ENCODE data around the gene CCDC85B. TPM values are rescaled to one million over a fixed set of nuclear protein-coding genes. Genes with fewer than 3 reads are reported as not detected.

CCDC85B gene
- total RNA-seq, 2 experiments from 2014 or later = 78.5 to 81.3 TPM

DNA sequence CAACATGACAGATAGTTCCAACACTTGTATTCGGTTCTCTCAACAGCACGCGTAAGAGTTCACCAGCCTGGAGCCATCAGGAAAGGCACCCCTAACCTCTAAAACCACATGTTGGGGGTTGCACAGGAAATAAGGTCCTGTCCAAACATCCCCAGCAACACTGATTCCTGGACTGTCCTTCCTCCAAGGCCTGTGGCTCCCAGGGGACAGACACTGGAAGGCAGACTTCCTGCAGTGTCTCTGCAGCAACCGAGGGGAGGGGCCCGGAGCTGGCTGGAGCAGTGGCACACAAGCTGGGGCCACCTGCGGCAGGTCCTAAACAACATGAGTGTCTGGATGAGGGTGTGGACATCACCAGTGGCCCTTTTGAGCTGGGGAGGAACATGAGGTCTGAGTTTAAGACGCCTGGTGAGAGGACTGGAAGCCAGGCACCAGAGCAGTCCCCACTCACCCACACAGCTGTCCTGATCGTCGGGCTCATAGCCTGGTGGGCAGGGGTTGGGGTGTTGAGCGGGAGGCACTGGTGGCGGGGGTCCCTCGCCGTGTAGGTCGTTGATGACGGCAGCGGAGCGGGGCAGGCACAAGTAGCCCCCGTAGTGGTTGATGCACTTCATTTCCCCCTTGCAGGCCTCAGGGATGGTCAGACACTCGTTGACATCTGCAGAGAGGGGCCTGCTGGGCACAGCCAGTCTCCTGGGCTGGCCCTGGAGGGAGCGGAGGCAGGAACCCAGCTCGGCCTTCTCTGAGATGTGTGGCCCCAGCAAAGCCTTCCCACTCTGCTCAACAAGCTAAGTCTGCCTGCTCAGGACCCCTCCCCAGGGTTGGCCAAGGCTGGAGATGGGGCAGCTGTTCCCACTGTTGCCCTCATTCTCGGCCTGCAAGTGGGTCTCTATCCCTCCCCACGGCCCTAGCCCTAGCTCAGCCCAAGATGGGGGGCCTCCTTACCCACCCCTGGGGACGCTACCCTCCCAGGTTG, 19.5 kb upstream of the CCDC85B start:
- Mint-ChIP-seq H3K27me3 (no peaks in the 10 kb centered on the region), H3K4me1 (peaks cover 21% of the 10 kb centered on the region), H3K36me3 (peaks cover 8% of the 10 kb centered on the region), H3K4me3 (no peak overlapping the region), H3K9me3 (no peaks in the 10 kb centered on the region), H3K27ac (no peak overlapping the region)
- no peak for DNase-seq

DNA sequence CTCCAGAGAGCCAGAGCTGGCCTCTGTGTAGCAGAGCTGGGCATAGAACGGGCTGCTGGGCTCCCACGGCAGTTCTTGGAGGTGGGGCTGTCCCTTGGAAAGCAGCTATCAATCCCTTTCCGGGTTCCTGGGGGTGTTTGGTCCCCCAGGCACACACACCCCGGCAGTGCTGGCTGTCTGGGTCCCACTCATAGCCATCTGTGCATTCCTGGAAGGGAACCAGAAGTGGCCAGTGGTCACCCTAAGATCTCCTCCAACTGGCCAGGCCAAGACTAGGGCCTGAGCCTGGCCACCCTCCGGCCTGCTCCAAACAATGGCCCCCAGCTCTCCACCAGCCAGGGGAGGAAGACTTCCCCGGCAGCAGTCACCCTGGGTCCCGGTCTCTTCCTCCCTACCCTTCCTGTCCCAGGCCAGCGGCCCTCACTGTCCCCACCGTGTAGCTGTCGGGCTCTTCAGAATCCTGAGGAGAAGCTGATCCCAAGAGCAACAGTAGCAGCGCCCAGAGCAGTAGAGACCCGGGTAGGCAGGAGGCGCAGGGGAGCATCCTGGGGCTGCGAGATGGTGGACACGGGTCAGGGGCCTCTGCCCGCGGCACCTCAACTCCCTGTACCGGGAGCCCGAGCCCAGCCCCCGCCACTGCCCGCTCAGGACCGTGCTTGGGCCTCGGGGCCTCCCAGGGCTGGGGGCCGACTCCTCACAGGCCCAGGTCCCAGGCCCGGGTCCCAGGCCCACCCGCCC, 18.5 kb upstream of the CCDC85B start:
- no peak overlapping the region for H3K27ac Mint-ChIP-seq
- H3K36me3 Mint-ChIP-seq = peaks cover 8% of the 10 kb centered on the region
- no peaks in the 10 kb centered on the region for H3K27me3 Mint-ChIP-seq
- peaks cover 23% of the 10 kb centered on the region for H3K4me1 Mint-ChIP-seq
- H3K9me3 Mint-ChIP-seq = no peaks in the 10 kb centered on the region
- no peak for DNase-seq
- H3K4me3 Mint-ChIP-seq = peak overlapping the region; percentile 45

DNA sequence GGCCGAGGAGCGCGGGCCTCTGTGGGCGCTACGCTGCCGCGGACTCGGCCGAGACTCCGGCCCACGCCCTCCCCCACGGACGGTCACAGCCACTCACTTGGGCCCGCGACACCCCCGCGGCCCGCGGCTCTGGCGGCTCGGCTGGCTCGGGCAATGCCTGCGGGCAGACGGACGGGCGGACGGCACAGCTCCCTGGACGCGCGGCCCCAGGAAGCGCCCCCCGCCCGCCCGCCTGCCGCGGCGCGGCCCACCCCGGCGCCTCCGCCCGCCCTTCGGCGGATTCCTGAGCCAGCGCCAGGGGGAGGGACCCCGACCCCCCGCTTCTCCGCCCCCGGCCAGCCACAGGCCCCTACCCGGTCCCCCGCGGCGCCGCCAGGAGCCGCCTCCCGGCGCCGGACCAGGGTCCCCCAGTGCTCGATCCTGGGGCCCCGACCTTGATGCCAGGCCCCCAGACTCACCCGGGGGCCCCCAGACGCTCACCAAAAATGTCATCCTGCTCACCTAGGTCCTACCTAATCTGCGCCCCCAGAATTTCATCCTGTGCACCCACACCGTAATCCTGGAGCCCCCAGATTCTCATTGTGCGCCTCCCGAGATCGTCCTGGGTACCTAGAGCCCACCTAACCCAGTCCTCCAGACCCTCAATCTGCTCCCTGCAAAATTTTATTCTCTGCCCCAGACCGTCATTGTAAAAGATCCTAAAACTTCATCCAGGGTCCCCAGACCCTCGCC, 17.7 kb upstream of the CCDC85B start, which contains the start of gene EFEMP2:
EFEMP2 (minus strand) TSS at position 215 of the 732 bp plus-strand sequence. CDS start 446 bp downstream, outside the sequence.
- peaks cover under 1% of the 10 kb centered on the region for H3K36me3 Mint-ChIP-seq
- H3K9me3 Mint-ChIP-seq = no peaks in the 10 kb centered on the region
- peaks cover 28% of the 10 kb centered on the region for H3K4me1 Mint-ChIP-seq
- H3K27me3 Mint-ChIP-seq = no peaks in the 10 kb centered on the region
- peak within 1 kb of the TSS; percentile 95 for H3K4me3 Mint-ChIP-seq
- peak within 1 kb of the TSS; percentile 85 for H3K27ac Mint-ChIP-seq
- no peak for DNase-seq

DNA sequence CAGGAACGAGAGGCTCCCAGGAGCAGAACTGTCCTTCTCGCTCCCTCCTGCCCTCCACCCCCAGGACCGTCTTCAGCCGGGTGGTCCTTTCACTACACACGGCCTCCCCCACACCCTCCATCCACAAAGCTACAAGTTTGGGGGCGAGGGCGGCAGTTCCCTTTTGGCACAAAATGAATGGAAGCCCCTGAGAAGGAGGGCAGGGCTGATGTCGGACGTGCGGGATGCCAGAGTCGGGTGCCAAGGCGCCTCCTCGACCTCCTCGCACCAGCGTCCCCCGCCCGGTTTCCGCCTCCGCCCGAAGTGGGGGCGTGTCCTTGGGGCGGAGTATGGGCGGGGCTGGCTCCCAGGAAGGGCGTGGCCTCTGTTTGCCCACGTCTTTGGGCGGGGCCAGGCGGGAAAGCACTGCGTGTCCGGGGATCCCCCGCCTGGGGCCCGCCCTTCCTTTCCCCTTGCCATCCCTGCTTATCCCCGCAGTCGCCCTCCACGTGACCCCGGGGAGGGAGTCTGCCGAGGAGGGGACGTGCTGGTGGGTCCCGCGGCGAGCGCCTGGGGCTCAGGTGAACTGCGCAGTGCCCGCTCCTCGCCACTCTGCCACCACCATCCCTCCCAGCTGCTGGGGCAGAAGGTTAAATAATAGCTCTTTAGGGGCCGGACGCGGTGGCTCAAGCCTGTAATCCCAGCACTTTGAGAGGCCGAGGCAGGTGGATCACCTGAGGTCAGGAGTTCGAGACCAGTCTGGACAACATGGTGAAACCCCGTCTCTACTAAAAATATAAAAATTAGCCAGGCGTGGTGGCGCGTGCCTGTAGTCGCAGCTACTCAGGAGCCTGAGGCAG, 16.9 kb upstream of the CCDC85B start:
- H3K9me3 Mint-ChIP-seq = no peaks in the 10 kb centered on the region
- H3K4me1 Mint-ChIP-seq = peaks cover 30% of the 10 kb centered on the region
- DNase-seq = peak; percentile 97
- H3K27ac Mint-ChIP-seq = peak overlapping the region; percentile 85
- peak overlapping the region; percentile 95 for H3K4me3 Mint-ChIP-seq
- H3K36me3 Mint-ChIP-seq = no peaks in the 10 kb centered on the region
- H3K27me3 Mint-ChIP-seq = no peaks in the 10 kb centered on the region

DNA sequence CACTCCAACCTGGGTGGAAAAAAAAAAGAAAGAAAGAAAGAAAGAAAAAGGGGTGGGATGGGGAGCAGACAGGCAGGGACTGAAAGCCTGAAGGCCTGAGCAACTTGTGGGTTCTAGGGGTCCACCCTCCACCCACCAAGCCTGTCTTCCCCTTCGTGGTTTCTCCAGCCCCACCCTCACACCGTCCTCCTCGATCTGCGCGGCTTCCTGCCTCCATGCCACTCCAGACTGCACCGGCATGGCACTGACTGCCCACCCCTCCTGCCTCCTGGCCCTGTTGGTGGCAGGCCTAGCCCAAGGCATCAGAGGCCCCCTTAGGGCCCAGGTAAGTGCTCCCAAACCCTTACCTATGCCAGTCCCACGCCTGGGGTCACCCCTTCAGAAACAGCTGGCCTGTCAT, 10.9 kb upstream of the CCDC85B start, which contains the start of gene CTSW:
CTSW (plus strand) TSS at position 221 of the 400 bp plus-strand sequence; CDS start at position 239, 18 bp downstream.
- Mint-ChIP-seq H3K36me3 (peaks cover 21% of the 10 kb centered on the region), H3K4me1 (peaks cover 53% of the 10 kb centered on the region), H3K27ac (peak within 1 kb of the TSS; percentile 86), H3K9me3 (no peaks in the 10 kb centered on the region), H3K4me3 (peak within 1 kb of the TSS; percentile 75), H3K27me3 (no peaks in the 10 kb centered on the region)
- DNase-seq = peak; percentile 47

DNA sequence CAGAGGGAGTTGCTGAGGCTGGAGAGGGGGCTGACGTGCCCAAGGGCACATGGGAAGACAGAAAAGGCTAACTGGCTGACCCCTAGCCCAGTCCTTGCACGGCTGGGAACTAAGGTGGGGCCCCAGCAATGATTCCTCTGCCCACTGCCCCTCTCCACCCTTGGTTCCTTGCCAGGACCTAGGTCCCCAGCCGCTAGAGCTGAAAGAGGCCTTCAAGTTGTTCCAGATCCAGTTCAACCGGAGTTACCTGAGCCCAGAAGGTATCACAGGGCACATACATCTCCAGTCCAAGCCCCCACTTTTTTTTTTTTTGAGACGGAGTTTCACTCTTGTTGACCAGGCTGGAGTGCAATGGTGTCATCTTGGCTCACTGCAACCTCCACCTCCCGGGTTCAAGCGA, 10.4 kb upstream of the CCDC85B start:
- H3K36me3 Mint-ChIP-seq = peaks cover 21% of the 10 kb centered on the region
- H3K9me3 Mint-ChIP-seq = no peaks in the 10 kb centered on the region
- no peak for DNase-seq
- H3K27me3 Mint-ChIP-seq = no peaks in the 10 kb centered on the region
- H3K4me3 Mint-ChIP-seq = peak overlapping the region; percentile 75
- H3K4me1 Mint-ChIP-seq = peaks cover 54% of the 10 kb centered on the region
- peak overlapping the region; percentile 86 for H3K27ac Mint-ChIP-seq

DNA sequence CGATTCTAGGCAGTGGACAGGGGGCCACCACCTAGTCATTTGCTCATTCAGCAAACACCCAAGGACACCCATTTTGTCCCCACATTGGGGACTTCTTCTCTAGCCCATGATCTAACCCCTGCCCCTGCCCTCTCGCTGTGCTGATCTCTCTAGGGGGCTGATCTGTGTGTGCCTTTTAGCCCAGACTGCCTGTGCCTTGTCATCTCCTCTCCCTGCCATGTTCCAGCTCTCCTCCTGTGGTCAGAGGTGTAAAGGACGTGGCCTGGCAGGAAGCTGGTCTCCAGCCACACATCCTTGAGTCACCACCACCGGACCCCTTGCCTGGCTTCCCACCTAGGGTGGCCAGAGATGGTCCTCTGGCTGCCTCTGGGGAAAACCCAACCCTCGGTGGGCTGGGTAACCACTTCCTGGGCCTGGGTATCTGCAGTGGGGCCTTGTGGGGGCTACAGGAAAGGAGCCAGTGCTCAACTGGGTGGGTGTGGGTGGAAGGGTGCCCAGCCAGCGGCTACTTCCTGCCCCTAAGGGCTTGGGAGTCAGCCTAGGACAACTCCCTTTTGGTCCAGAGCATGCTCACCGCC, 9.5 kb upstream of the CCDC85B start:
- Mint-ChIP-seq H3K4me3 (peak overlapping the region; percentile 75), H3K27me3 (no peaks in the 10 kb centered on the region)
- no peak for DNase-seq

DNA sequence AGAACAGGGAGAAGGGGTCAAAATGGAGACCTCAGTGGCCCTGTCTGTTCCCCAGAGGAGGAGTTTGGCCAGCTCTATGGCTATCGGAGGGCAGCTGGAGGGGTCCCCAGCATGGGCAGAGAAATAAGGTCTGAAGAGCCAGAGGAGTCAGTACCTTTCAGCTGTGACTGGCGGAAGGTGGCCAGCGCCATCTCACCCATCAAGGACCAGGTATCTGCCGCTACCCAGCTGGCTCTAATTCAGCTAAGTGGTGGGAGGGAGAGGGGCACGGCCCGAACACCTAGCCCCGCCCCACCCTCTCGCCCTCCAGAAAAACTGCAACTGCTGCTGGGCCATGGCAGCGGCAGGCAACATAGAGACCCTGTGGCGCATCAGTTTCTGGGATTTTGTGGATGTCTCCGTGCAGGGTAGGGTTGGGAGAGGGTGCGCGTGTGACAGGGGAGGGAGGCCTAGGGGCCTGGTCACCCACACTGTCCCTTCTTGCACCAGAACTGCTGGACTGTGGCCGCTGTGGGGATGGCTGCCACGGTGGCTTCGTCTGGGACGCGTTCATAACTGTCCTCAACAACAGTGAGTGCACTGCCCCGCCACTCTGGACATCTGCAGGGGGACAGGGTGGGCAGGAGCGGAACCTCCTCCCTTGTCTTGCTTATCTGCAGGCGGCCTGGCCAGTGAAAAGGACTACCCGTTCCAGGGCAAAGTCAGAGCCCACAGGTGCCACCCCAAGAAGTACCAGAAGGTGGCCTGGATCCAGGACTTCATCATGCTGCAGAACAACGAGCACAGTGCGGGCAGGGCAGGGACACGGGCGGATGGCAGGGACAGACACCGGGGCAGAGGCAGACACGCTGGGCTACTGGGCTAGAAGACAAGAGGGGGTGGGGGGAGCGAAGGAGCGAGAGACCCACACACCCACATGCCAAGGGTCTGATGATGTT, 8.1 kb upstream of the CCDC85B start:
- H3K4me3 Mint-ChIP-seq = no peak overlapping the region
- H3K9me3 Mint-ChIP-seq = no peaks in the 10 kb centered on the region
- H3K4me1 Mint-ChIP-seq = peaks cover 66% of the 10 kb centered on the region
- H3K27ac Mint-ChIP-seq = no peak overlapping the region
- H3K36me3 Mint-ChIP-seq = peaks cover 27% of the 10 kb centered on the region
- no peaks in the 10 kb centered on the region for H3K27me3 Mint-ChIP-seq
- DNase-seq = no peak

More for the DNA sequence above, 9.5 kb upstream of the CCDC85B start:
- H3K4me1 Mint-ChIP-seq = peaks cover 60% of the 10 kb centered on the region
- peak overlapping the region; percentile 86 for H3K27ac Mint-ChIP-seq
- H3K36me3 Mint-ChIP-seq = peaks cover 21% of the 10 kb centered on the region
- H3K9me3 Mint-ChIP-seq = no peaks in the 10 kb centered on the region

DNA sequence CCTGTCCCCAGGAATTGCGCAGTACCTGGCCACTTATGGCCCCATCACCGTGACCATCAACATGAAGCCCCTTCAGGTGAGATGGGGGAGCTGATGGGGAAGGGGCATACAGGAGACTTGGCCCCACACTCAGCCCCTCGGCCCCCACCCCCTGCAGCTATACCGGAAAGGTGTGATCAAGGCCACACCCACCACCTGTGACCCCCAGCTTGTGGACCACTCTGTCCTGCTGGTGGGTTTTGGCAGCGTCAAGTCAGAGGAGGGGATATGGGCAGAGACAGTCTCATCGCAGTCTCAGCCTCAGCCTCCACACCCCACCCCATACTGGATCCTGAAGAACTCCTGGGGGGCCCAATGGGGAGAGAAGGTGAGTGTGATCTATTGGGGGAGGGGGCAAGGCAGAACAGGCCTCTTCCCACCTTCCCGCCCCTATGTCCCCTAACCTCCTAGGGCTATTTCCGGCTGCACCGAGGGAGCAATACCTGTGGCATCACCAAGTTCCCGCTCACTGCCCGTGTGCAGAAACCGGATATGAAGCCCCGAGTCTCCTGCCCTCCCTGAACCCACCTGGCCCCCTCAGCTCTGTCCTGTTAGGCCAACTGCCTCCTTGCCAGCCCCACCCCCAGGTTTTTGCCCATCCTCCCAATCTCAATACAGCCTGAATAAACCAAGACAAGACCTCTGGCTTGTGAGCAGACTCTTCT, 7.3 kb upstream of the CCDC85B start:
- no peaks in the 10 kb centered on the region for H3K27me3 Mint-ChIP-seq
- peaks cover 30% of the 10 kb centered on the region for H3K36me3 Mint-ChIP-seq
- H3K4me1 Mint-ChIP-seq = peaks cover 65% of the 10 kb centered on the region
- H3K9me3 Mint-ChIP-seq = no peaks in the 10 kb centered on the region
- DNase-seq = no peak
- H3K27ac Mint-ChIP-seq = no peak overlapping the region
- H3K4me3 Mint-ChIP-seq = no peak overlapping the region

DNA sequence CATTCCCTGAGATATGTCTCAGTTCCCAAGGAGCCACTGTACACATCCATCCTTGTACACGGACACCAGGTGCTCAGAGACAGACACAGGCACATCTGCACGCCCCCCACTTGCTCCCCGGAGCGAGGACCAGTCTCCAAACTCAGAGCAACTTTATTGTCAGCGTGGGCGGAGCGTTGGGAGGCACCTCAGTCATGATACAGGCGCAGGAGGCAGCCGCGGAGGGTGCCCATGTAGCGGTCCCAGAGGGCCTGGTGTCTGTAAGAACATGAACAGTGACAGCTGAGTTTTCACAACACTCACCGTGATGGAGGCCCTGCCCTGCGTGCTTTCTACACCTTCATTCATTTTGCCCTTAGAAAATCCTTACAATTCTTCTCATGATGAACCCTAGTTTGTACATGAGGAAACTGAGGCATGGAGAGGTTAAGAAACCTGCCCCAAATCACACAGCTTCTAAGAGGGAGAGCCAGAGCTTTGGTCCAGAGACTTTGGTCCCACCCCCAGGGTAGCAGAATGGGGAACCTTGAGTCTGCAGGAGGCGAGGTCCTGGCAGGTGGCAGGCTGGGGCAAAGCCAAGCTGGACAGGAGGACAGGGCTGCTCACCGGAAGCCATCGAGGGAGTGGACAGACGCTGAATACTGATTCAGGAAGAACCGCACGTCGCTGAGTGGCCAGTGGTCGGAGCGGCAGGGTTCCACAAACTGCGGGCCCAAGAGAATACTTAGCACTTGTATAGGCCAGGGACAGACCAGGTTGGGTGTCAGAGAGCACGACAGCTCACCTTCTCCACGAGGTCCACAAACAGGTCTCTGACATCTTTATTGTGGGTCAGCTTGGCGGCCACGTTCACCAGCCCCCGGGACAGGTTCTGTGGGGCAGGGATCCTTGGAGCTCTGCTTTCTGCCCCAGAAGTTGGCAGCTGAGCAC, 6.4 kb upstream of the CCDC85B start:
- H3K9me3 Mint-ChIP-seq = no peaks in the 10 kb centered on the region
- H3K36me3 Mint-ChIP-seq = peaks cover 30% of the 10 kb centered on the region
- H3K4me1 Mint-ChIP-seq = peaks cover 62% of the 10 kb centered on the region
- peak overlapping the region; percentile 72 for H3K27ac Mint-ChIP-seq
- no peak overlapping the region for H3K4me3 Mint-ChIP-seq
- no peak for DNase-seq
- H3K27me3 Mint-ChIP-seq = no peaks in the 10 kb centered on the region

DNA sequence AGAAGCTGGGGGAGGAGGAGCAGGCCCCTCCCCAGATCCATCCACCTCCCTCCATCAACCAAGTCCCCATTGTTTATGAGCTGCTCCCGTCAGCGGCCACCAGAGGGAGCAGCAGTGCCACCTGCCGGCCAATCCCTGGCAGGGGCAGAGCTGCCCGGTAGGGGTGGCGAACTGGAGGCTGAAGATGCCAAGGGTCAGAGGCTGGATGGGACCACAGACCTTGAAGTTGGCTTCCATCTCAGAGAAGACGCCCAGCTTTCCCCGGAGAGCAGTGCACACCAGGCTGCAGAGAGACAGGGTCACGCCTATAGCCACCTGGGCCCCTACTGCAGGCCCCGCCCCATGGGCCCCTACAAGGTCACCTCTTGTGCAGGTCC, 5.8 kb upstream of the CCDC85B start:
- H3K36me3 Mint-ChIP-seq = peaks cover 30% of the 10 kb centered on the region
- peak overlapping the region; percentile 72 for H3K27ac Mint-ChIP-seq
- no peak overlapping the region for H3K4me3 Mint-ChIP-seq
- peak; percentile 84 for DNase-seq
- no peaks in the 10 kb centered on the region for H3K27me3 Mint-ChIP-seq
- no peaks in the 10 kb centered on the region for H3K9me3 Mint-ChIP-seq
- peaks cover 62% of the 10 kb centered on the region for H3K4me1 Mint-ChIP-seq
